GM21528 (cell line): ENCODE measurements around the gene INTS11.
A peak's percentile ranks its signal among the peaks of the same experiment; 100 is the strongest.
"Not testable (repeated sequence)": the region's sequence is repeated elsewhere in the genome, so short reads cannot be mapped to it uniquely, and the experiment has no call there.

Experiments used
- ATAC-seq: cut with Tn5 transposase; IDR thresholded peaks from one replicate; pipeline ENCODE4 v1.9.1; 2021; ENCODE audit warnings: mild to moderate bottlenecking, moderate library complexity; ENCODE audit not compliant: unreplicated experiment, low FRiP score

Gene INTS11

GRCh38 chr1:1331068-1331965 lies 6.9 kb upstream of the INTS11 start, which contains the start of gene TAS1R3:
Gene TAS1R3, plus strand, starts transcription at chr1:1331280. Its CDS starts 66 bp downstream, at chr1:1331346.
- ATAC-seq = no peak

- ATAC-seq = no peak
Observed at GRCh38 chr1:1330366-1331067, 6.1 kb upstream of the INTS11 start.

- ATAC-seq = no peak
Observed at GRCh38 chr1:1329304-1330210, 5.1 kb upstream of the INTS11 start.

- ATAC-seq = no peak
Observed at GRCh38 chr1:1328254-1328653, 3.8 kb upstream of the INTS11 start.

- ATAC-seq = no peak
Observed at GRCh38 chr1:1327291-1327690, 2.8 kb upstream of the INTS11 start.

GRCh38 chr1:1326075-1326605 lies 1.7 kb upstream of the INTS11 start:
- no peak for ATAC-seq

GRCh38 chr1:1325288-1326074 lies 1.0 kb upstream of the INTS11 start:
- no peak for ATAC-seq

GRCh38 chr1:1324084-1324523 lies 356 bp downstream of the INTS11 start:
- peak; percentile 26 for ATAC-seq

- no peak for ATAC-seq
Observed at GRCh38 chr1:1322952-1323351, 1.5 kb downstream of the INTS11 start.

- no peak for ATAC-seq
Observed at GRCh38 chr1:1322418-1322817, 2.0 kb downstream of the INTS11 start.

GRCh38 chr1:1321477-1321876 lies 3.0 kb downstream of the INTS11 start:
- ATAC-seq = no peak

GRCh38 chr1:1320666-1321448 lies 3.6 kb downstream of the INTS11 start:
- ATAC-seq = no peak

GRCh38 chr1:1319646-1319941 lies 4.9 kb downstream of the INTS11 start:
- ATAC-seq = no peak

GRCh38 chr1:1318777-1319645 lies 5.4 kb downstream of the INTS11 start:
- ATAC-seq = no peak

- ATAC-seq = no peak
Observed at GRCh38 chr1:1318131-1318652, 6.3 kb downstream of the INTS11 start.

GRCh38 chr1:1317420-1317819 lies 7.0 kb downstream of the INTS11 start:
- ATAC-seq = no peak

GRCh38 chr1:1316199-1316598 lies 8.3 kb downstream of the INTS11 start:
- ATAC-seq = not testable (repeated sequence)

GRCh38 chr1:1315435-1315954 lies 9.0 kb downstream of the INTS11 start:
- no peak for ATAC-seq
